Metanephros (tissue), 1 donor: ENCODE data around the gene EVC2. TPM values are rescaled to one million over a fixed set of nuclear protein-coding genes. Genes with fewer than 3 reads are reported as not detected.

Experiments used
- total RNA-seq: library from RNA; depleted of rRNA; stranded (reverse); fragments of >200 nt; gene quantifications from one replicate; pipeline ENCODE4 v1.2.3, GENCODE V29; 2014

EVC2 gene, protein sequence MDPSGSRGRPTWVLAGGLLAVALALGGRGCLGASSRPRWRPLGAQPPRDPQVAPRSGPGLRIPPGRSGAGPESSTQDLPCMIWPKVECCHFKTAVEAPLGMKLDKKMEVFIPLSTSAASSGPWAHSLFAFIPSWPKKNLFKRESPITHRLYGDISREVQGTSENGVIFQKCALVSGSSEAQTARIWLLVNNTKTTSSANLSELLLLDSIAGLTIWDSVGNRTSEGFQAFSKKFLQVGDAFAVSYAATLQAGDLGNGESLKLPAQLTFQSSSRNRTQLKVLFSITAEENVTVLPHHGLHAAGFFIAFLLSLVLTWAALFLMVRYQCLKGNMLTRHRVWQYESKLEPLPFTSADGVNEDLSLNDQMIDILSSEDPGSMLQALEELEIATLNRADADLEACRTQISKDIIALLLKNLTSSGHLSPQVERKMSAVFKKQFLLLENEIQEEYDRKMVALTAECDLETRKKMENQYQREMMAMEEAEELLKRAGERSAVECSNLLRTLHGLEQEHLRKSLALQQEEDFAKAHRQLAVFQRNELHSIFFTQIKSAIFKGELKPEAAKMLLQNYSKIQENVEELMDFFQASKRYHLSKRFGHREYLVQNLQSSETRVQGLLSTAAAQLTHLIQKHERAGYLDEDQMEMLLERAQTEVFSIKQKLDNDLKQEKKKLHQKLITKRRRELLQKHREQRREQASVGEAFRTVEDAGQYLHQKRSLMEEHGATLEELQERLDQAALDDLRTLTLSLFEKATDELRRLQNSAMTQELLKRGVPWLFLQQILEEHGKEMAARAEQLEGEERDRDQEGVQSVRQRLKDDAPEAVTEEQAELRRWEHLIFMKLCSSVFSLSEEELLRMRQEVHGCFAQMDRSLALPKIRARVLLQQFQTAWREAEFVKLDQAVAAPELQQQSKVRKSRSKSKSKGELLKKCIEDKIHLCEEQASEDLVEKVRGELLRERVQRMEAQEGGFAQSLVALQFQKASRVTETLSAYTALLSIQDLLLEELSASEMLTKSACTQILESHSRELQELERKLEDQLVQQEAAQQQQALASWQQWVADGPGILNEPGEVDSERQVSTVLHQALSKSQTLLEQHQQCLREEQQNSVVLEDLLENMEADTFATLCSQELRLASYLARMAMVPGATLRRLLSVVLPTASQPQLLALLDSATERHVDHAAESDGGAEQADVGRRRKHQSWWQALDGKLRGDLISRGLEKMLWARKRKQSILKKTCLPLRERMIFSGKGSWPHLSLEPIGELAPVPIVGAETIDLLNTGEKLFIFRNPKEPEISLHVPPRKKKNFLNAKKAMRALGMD
- total RNA-seq, result 12.0 TPM

DNA sequence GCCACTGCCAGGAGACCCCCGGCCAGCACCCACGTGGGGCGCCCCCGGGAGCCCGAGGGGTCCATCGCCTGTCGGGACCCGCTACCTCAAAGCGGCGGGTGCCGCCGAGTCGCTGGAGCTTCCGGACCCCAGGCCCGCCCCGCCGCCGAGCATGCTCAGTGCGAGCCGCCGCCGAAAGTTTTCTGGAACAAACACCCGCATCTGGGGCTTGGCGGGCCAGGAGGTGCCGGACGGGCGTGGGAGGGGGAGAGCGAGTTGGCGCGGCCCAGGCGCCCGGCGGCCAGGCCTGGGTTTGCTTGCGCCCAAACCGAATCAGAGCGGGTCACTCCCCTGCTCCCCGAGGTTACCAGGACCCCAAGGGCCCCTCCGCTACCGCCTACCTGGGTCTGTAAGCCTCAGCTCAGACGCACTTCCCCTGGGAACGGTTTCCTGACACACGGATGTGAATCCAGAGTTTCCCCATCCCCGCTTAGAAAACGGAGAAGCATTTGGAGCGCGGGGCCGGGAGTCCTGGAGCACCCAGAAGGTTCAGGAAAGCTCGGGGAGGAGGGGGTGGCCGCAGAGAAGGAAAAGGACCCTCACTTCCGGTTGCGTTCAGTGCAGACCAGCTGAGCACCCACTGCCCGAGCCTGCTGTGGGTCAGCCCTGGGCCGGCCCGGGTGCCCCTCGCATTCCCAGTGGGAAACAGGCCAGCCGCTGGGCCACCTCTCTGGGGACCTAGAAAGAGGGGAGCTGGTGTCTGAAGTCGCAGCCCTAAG lies at the start of gene EVC2:
EVC2 (minus strand) TSS at position 111 of the 758 bp plus-strand sequence; CDS start at position 65, 46 bp downstream.

GRCh38 chr4:5710961-5711478 lies 2.7 kb upstream of the EVC2 start, which contains the start of gene EVC:
Gene EVC, plus strand, starts transcription at chr4:5711201. Its CDS starts 180 bp downstream, at chr4:5711381.

Other genes starting within 250 kb of the EVC2 start
- 80.9 TPM for gene EVC, start 2.6 kb upstream of the EVC2 start, total RNA-seq
- gene CRMP1, start 184.5 kb upstream of the EVC2 start, total RNA-seq, result 17.0 TPM